ENCODE results near the gene CLDN7.

Gene CLDN7

GRCh38 chr17:7218166-7218565, 44.1 kb downstream of the CLDN7 start:
- DNase-seq, result no peak

- DNase-seq, result peak; percentile 69
These were observed 44.9 kb downstream of the CLDN7 start for GRCh38 chr17:7217113-7217987.

GRCh38 chr17:7216242-7217112, 45.8 kb downstream of the CLDN7 start:
- DNase-seq, result no peak

- DNase-seq, result no peak
These were observed 46.6 kb downstream of the CLDN7 start for GRCh38 chr17:7215652-7216180.

GRCh38 chr17:7215136-7215638, 47.1 kb downstream of the CLDN7 start:
- no peak for DNase-seq

GRCh38 chr17:7214300-7215135, 47.8 kb downstream of the CLDN7 start:
- peak; percentile 97 for DNase-seq

GRCh38 chr17:7213895-7214299, 48.4 kb downstream of the CLDN7 start:
- peak; percentile 68 for DNase-seq

- no peak for DNase-seq
These were observed 50.6 kb downstream of the CLDN7 start for GRCh38 chr17:7211491-7212273.

Data from GDM1 (cell line).